Epithelial cell of proximal tubule (primary cell): ENCODE data around the gene MR1. TPM values are rescaled to one million over a fixed set of nuclear protein-coding genes. Genes with fewer than 3 reads are reported as not detected.

Experiments
- DNase-seq: peaks from one replicate; pipeline ENCODE4 v3.0.0-alpha.2; 2011; ENCODE audit warnings: low read depth
- H3K4me3 ChIP-seq: 2 replicates; pipeline ENCODE4 v1.5.1; 2011; ENCODE audit warnings: low read depth, mild to moderate bottlenecking, low read length
- total RNA-seq: library from RNA; depleted of rRNA; stranded (reverse); fragments of >200 nt; gene quantifications from 2 replicates; pipeline ENCODE4 v1.2.3, GENCODE V29; 2015
- TF ChIP-seq, protein P1 (sequence below): conservative IDR thresholded peaks from 2 replicates; pipeline ENCODE4 v1.5.1; 2012; ENCODE audit warnings: low read depth, mild to moderate bottlenecking, low read length

MR1 gene
- total RNA-seq, 1 donor from 2014 or later, result 0.29 TPM

DNA sequence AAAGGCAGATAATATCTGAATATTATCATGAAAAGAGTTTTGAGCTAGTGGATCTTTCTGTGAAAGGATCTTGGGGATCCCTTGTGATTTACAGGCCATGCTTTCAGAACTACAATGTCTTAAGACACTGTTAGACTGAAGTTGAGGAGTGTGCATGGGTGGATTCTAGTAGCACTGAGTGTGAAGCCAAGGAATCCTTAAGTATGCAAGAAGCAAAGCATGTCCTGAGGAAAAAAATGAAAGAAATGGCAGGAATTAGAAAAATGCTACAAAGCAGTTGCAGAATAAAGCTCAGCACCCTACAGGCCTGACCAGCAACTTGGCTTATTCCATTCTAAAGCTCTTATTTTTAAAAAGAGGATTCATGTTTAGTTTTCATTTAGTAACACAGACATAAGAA lies 23.0 kb upstream of the MR1 start:
- no peak overlapping the region for H3K4me3 ChIP-seq
- no peak for DNase-seq
- TF ChIP-seq, protein P1, sequence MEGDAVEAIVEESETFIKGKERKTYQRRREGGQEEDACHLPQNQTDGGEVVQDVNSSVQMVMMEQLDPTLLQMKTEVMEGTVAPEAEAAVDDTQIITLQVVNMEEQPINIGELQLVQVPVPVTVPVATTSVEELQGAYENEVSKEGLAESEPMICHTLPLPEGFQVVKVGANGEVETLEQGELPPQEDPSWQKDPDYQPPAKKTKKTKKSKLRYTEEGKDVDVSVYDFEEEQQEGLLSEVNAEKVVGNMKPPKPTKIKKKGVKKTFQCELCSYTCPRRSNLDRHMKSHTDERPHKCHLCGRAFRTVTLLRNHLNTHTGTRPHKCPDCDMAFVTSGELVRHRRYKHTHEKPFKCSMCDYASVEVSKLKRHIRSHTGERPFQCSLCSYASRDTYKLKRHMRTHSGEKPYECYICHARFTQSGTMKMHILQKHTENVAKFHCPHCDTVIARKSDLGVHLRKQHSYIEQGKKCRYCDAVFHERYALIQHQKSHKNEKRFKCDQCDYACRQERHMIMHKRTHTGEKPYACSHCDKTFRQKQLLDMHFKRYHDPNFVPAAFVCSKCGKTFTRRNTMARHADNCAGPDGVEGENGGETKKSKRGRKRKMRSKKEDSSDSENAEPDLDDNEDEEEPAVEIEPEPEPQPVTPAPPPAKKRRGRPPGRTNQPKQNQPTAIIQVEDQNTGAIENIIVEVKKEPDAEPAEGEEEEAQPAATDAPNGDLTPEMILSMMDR, result no peak

DNA sequence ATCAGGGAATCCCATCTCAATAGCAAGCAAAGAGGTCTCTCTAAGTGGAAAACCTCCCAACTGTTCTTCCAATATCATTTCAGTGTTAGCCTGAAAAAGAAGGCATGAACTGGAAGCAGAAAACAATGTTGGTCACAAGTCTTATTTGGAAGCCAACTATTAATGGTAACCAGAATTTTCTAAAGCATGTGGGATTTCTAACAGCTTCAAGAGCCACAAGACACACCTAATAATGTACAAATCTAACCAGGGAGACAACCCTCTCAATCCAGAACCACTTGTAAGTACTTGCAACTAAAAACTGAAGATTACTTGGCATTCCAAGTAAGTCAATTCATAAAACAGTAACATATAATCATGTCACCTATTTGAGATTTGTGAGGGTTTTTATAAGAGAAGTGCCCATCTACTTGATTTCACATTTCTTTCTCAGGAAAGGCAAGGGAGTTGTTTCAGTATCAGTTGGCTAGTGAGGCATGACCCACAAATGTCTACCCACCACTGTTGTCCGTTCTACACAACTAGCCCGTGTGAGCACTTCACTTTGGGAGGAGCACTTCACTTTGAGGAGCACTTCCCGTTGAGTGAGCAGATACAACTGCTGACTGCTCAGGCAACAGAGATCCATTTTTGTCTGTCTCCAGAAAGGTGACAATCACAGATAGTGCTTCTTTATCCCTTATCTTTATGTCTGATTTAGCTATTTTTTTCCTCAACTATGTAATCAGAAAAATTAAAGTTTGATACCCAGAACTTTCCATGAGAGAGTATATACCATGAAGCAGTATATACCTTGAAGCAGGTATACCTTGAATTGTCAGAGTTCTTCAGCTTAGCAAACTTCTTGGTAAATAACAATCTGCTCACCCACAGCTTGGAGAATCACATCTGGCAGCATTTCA lies 22.2 kb upstream of the MR1 start:
- DNase-seq, result no peak
- H3K4me3 ChIP-seq, result no peak overlapping the region
- TF ChIP-seq, protein P1, result no peak

DNA sequence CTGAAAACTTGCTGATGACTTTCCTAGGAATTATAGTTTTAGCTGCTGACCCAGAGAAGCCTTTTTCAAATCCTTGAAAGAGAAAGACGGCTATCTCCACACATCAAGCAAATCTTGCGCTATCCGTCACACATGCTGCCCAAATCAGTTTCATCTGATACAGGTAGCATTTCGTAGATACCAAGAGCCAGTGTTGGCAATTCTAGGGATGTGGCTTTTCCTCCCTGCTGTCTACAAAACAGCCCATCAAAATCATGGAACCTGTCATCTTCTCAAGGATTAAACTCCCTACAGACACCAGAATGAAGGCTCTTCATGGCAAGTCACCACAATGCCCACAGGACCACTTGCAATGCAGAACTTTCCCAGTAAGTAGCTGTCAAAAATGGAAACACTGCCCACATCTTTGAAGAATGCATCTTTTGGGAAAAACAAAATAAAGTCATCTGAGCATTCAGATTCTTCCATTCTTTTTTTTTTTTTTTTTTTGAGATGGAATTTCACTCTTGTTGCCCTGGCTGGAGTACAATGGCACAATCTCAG lies 21.5 kb upstream of the MR1 start:
- TF ChIP-seq, protein P1, result no peak
- no peak for DNase-seq
- H3K4me3 ChIP-seq, result no peak overlapping the region

DNA sequence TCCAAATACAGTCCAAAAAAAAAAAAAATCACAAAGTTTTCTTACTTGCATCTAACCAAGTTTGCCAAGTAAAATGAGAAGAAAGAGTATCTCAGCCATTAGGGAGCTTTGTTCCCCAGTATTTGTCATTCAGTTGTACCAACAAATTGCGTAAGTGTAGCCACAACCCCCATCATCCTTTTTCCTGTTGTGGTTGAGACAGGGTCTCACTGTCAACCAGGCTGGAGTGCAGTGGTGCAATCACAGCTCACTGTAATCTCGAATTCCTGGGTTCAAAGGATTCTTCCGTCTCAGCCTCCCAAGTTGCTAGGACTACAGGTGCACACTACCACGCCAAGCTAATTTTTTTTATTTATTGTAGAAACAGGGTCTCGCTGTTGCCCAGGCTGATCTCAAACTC lies 20.6 kb upstream of the MR1 start:
- DNase-seq, result no peak
- H3K4me3 ChIP-seq, result no peak overlapping the region
- TF ChIP-seq, protein P1, result no peak

DNA sequence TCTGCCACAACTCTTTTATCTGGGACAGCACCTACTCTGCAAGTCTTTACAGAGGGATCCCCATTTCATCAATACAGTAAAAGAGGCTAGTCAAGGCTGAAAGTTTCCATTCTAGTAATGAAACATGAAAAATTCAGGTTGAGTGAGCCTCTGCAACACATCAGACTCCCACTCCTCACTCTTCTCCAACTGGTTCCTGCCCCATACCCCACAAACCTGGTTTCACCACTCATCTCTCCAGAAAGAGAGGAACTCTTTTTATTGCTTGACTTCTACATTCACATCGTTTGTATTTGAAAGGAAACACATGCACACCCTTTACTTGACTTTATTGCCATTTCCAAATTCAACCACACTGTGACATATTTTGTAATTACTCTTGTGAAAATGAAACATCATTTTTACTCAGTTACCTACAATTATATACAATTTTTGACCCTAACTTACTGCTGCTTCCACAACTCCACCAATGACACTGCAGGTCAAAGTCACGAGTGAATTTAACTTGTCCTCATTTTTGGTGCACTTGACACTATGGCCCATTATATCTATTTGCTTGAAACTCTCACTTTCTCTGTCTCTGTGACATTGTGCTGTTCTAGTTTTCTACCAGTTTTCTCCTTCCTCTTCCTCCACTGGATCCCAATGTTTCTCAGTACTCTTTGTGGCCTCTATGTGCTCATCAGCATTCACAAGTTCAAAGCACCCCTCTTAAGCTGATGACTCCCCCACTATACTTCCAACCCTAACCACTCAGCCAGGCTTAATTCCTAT lies 19.1 kb upstream of the MR1 start:
- TF ChIP-seq, protein P1, result no peak
- DNase-seq, result no peak
- H3K4me3 ChIP-seq, result no peak overlapping the region

DNA sequence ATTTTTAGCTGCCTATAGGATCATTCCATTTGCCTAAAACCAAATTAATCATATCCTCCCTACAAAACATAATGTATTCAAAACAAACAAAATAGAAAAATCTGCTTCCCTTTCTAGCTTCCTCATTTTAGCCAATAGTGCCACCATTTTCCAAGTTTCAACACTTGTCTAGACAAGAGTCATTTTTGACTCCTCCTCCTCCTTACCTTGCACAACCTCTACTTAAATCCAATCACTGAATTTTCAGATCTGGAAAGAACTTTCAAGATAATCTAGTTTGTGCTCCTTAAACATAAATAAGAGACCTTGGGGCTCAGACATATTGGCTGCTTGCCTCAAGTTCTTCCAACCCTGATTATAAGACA lies 18.6 kb upstream of the MR1 start:
- DNase-seq, result no peak
- TF ChIP-seq, protein P1, result no peak
- no peak overlapping the region for H3K4me3 ChIP-seq
